HCT116 (cell line): Measurements from ENCODE around the gene PEAK1. TPM values are rescaled to one million over a fixed set of nuclear protein-coding genes. Genes with fewer than 3 reads are reported as not detected.

ENCODE experiments used
- ATAC-seq: fragments of 200-7000 bp; cut with Tn5 transposase; 2 replicates; pipeline ENCODE4 v1.9.1; 2020; ENCODE audit warnings: mild to moderate bottlenecking, moderate library complexity
- BruUV-seq: library from RNA; stranded (reverse); fragments of 400-500 nt; replicated peaks from 2 replicates; lab custom pipeline; 2021; lab: Mats Ljungman, UMichigan
- CTCF ChIA-PET: fragments of 300-600 bp; sonication (Branson Sonifier 250); formaldehyde crosslinking; loops from one replicate; lab custom pipeline; 2021; ENCODE audit warnings: antibody characterized with exemption; lab: Charles Lee
- POLR2A ChIA-PET: fragments of 300-600, 350-600 bp; sonication (Branson Sonifier 250); formaldehyde crosslinking; loops from one replicate; lab custom pipeline; 2021; ENCODE audit warnings: antibody characterized with exemption; lab: Charles Lee
- RAD21 ChIA-PET, 2 experiments: fragments of 300-600 bp; sonication (Branson Sonifier 250); formaldehyde crosslinking; loops; one replicate each; lab custom pipeline; 2023; ENCODE audit warnings: low total read pairs in 2 of 2; ENCODE audit not compliant: uncharacterized antibody in 2 of 2, unreplicated experiment in 2 of 2, low non-redundant PET in 1 of 2; lab: Charles Lee
- DNase-seq: peaks from one replicate; pipeline ENCODE4 v3.0.0-alpha.2; 2010; ENCODE audit warnings: low read depth, low spot score
- H2AFZ ChIP-seq: fragments of 200-600 bp; shearing (Covaris generic), sonication (generic); 2 replicates; pipeline ENCODE4 v1.6.1; 2017; ENCODE audit warnings: low read depth, mixed run types, mixed read lengths, antibody characterized with exemption, low read length; ENCODE audit not compliant: poor library complexity, severe bottlenecking
- H3K27ac ChIP-seq: 2 replicates; pipeline ENCODE4 v1.5.1; 2012; ENCODE audit warnings: low read depth, low read length
- H3K27me3 ChIP-seq: fragments of 200-600 bp; sonication (generic); 2 replicates; pipeline ENCODE4 v1.6.1; 2016; ENCODE audit warnings: mixed run types, low read length, mixed read lengths; ENCODE audit not compliant: insufficient read depth
- H3K36me3 ChIP-seq, 2 experiments: fragments of 200-500 bp in 1 of 2; fragments of 200-600 bp in 1 of 2; sonication (Bioruptor generic) in 1 of 2; sonication (generic) in 1 of 2; 2 replicates each; pipeline versions ENCODE4 v1.5.1 to v1.6.1; 2014 to 2016; ENCODE audit warnings: low read length in 2 of 2, inconsistent platforms in 1 of 2, mixed read lengths in 1 of 2, mixed run types in 1 of 2; ENCODE audit not compliant: insufficient read depth in 2 of 2, control insufficient read depth in 1 of 2
- H3K4me1 ChIP-seq, 2 experiments: fragments of 200-600 bp in 1 of 2; sonication (generic) in 1 of 2; 2 replicates each; pipeline versions ENCODE4 v1.5.1 to v1.6.1; 2012 to 2017; ENCODE audit warnings: low read length in 2 of 2, inconsistent platforms in 1 of 2, mild to moderate bottlenecking in 1 of 2, mixed read lengths in 1 of 2, mixed run types in 1 of 2, moderate library complexity in 1 of 2; ENCODE audit not compliant: insufficient read depth in 2 of 2, control insufficient read depth in 1 of 2
- H3K4me2 ChIP-seq: fragments of 200-600 bp; sonication (generic); 2 replicates; pipeline ENCODE4 v1.6.1; 2017; ENCODE audit warnings: mixed run types, low read length, mixed read lengths
- H3K4me3 ChIP-seq, 2 experiments: fragments of 200-600 bp in 1 of 2; sonication (generic) in 1 of 2; replicated peaks in 1 of 2; 2 replicates each; pipeline ENCODE4 v1.5.1; 2011 to 2016; ENCODE audit warnings: low read length in 2 of 2, control low read depth in 1 of 2, low read depth in 1 of 2, mild to moderate bottlenecking in 1 of 2, mixed read lengths in 1 of 2, mixed run types in 1 of 2
- H3K79me2 ChIP-seq: fragments of 200-600 bp; sonication (generic); 2 replicates; pipeline ENCODE4 v1.6.1; 2017; ENCODE audit warnings: mild to moderate bottlenecking, mixed run types, low read length, moderate library complexity, mixed read lengths; ENCODE audit not compliant: insufficient read depth
- H3K9ac ChIP-seq: fragments of 200-600 bp; sonication (generic); 2 replicates; pipeline ENCODE4 v1.6.1; 2016; ENCODE audit warnings: low read length, mixed read lengths
- H3K9me2 ChIP-seq: fragments of 200-600 bp; sonication (generic), shearing (Covaris generic); 2 replicates; pipeline ENCODE4 v1.6.1; 2017; ENCODE audit warnings: mixed run types, mild to moderate bottlenecking, moderate library complexity; ENCODE audit not compliant: insufficient read depth
- H3K9me3 ChIP-seq, 2 experiments: fragments of 200-500 bp in 1 of 2; fragments of 200-600 bp in 1 of 2; sonication (Bioruptor generic) in 1 of 2; sonication (generic) in 1 of 2; 2 replicates each; pipeline ENCODE4 v1.6.1; 2014 to 2017; ENCODE audit warnings: low read length in 2 of 2, mixed read lengths in 2 of 2, inconsistent platforms in 1 of 2, low read depth in 1 of 2, mild to moderate bottlenecking in 1 of 2, mixed run types in 1 of 2, moderate library complexity in 1 of 2; ENCODE audit not compliant: control insufficient read depth in 1 of 2, insufficient read depth in 1 of 2
- H4K20me1 ChIP-seq: fragments of 200-600 bp; sonication (generic), shearing (Covaris generic); 2 replicates; pipeline ENCODE4 v1.6.1; 2017; ENCODE audit warnings: mixed run types, mild to moderate bottlenecking, moderate library complexity; ENCODE audit not compliant: insufficient read depth
- CBX3 ChIP-seq: IDR thresholded peaks from 2 replicates; pipeline ENCODE4 v1.6.1; 2012; ENCODE audit warnings: low read depth
- CEBPB ChIP-seq: IDR thresholded peaks from 2 replicates; pipeline ENCODE4 v1.6.1; 2012; ENCODE audit warnings: low read depth
- CTCF ChIP-seq, 3 experiments: fragments of 200-600 bp in 1 of 3; sonication (generic) in 1 of 3; IDR thresholded peaks in 2 of 3; conservative IDR thresholded peaks in 1 of 3; 2 replicates each; pipeline ENCODE4 v1.5.1; 2012 to 2017; ENCODE audit warnings: low read depth in 2 of 3, low read length in 2 of 3, antibody characterized with exemption in 1 of 3, borderline replicate concordance in 1 of 3, control low read depth in 1 of 3, mild to moderate bottlenecking in 1 of 3, mixed read lengths in 1 of 3, mixed run types in 1 of 3, moderate library complexity in 1 of 3; ENCODE audit not compliant: insufficient read depth in 1 of 3
- ELF1 ChIP-seq: IDR thresholded peaks from 2 replicates; pipeline ENCODE4 v1.6.1; 2012; ENCODE audit warnings: low read depth, borderline replicate concordance
- EZH2phosphoT487 ChIP-seq: fragments of 200-600 bp; IDR thresholded peaks from 2 replicates; pipeline ENCODE4 v1.6.1; 2018; ENCODE audit warnings: antibody characterized with exemption, borderline replicate concordance
- JUND ChIP-seq: IDR thresholded peaks from 2 replicates; pipeline ENCODE4 v1.6.1; 2012
- POLR2A ChIP-seq: IDR thresholded peaks from 2 replicates; pipeline ENCODE4 v1.7.0; 2011; ENCODE audit warnings: borderline replicate concordance; ENCODE audit not compliant: insufficient read depth, insufficient read length; ENCODE audit errors: extremely low read depth
- POLR2AphosphoS5 ChIP-seq: IDR thresholded peaks from 2 replicates; pipeline ENCODE4 v1.6.1; 2011; ENCODE audit warnings: mild to moderate bottlenecking, low read depth, low read length, moderate library complexity
- RAD21 ChIP-seq: IDR thresholded peaks from 2 replicates; pipeline ENCODE4 v1.6.1; 2012; ENCODE audit warnings: low read depth, mild to moderate bottlenecking
- REST ChIP-seq: IDR thresholded peaks from 2 replicates; pipeline ENCODE4 v1.6.1; 2012; ENCODE audit warnings: low read depth
- TCF7L2 ChIP-seq: IDR thresholded peaks from 2 replicates; pipeline ENCODE4 v1.7.0; 2011; ENCODE audit warnings: borderline replicate concordance, inconsistent platforms; ENCODE audit not compliant: insufficient read depth, insufficient read length; ENCODE audit errors: extremely low read depth
- ZFX ChIP-seq: fragments of 450-650 bp; IDR thresholded peaks from 2 replicates; pipeline ENCODE4 v1.6.1; 2017
- intact Hi-C: fragments of 100-400 bp; cut with micrococcal nuclease; formaldehyde crosslinking; loops from 2 replicates; pipeline ENCODE4 v1.10.0; 2022
- total RNA-seq: library from RNA; stranded (reverse); gene quantifications from one replicate; pipeline ENCODE4 v1.2.1, GENCODE V29; 2021; ENCODE audit not compliant: unreplicated experiment

The PEAK1 gene
- total RNA-seq, 1 experiment from 2014 or later, result 23.4 TPM

GRCh38 chr15:77053709-77054108 lies 366.2 kb downstream of the PEAK1 start:
- no peak overlapping the region for H3K4me2 ChIP-seq
- H3K27ac ChIP-seq, result no peak overlapping the region
- CTCF ChIA-PET, result no interaction called here
- RAD21 ChIA-PET, result no interaction called here
- no peak for ATAC-seq
- no peaks in the 10 kb centered on the region for H3K9me3 ChIP-seq
- H3K27me3 ChIP-seq, result no peaks in the 10 kb centered on the region
- no peak overlapping the region for H3K4me3 ChIP-seq
- H2AFZ ChIP-seq, result no peak overlapping the region
- peaks cover 3% of the 10 kb centered on the region; the same call in 1 of the 2 replicates for H4K20me1 ChIP-seq
- H3K79me2 ChIP-seq, result peaks cover 22% of the 10 kb centered on the region; the same call in 1 of the 2 replicates
- TF ChIP-seq CEBPB, result 0 out of 2 replicates have a peak, but pooled peaks have one; percentile 21
- TF ChIP-seq JUND, result no peak
- TF ChIP-seq TCF7L2, result no peak
- TF ChIP-seq CTCF (IDR thresholded peaks at IDR 0.05 in 2 of 3, conservative IDR thresholded peaks at IDR 0.05 in 1 of 3; ENCODE audit: borderline replicate concordance in 1 of 3, insufficient read depth in 1 of 3, low read depth in 2 of 3, low read length in 2 of 3), result no peak
- TF ChIP-seq, all 23 proteins: peak for 1
- no peaks in the 10 kb centered on the region for H3K9me2 ChIP-seq
- POLR2A ChIA-PET, result no interaction called here
- DNase-seq, result no peak
- H3K9ac ChIP-seq, result no peak overlapping the region
- intact Hi-C loops, result no loop called here
- H3K4me1 ChIP-seq, result peaks cover 0 to 15% of the 10 kb centered on the region in 2 experiments; a peak in 2 of 4 replicates
- no TSS peak for BruUV-seq
- H3K36me3 ChIP-seq, result peaks cover 4 to 14% of the 10 kb centered on the region in 2 experiments; a peak in 2 of 4 replicates

- Histone ChIP-seq H3K4me3 (no peak overlapping the region), H3K27me3 (no peaks in the 10 kb centered on the region), H3K9me3 (no peaks in the 10 kb centered on the region), H3K27ac (no peak overlapping the region), H2AFZ (no peak overlapping the region), H4K20me1 (no peaks in the 10 kb centered on the region), H3K4me2 (0 out of 2 replicates have a peak overlapping the region, but pooled peaks have one; percentile 18), H3K9me2 (no peaks in the 10 kb centered on the region), H3K36me3 (peaks cover 6 to 14% of the 10 kb centered on the region in 2 experiments; a peak in 2 of 4 replicates), H3K79me2 (peaks cover 12% of the 10 kb centered on the region; the same call in 1 of the 2 replicates), H3K9ac (no peak overlapping the region), H3K4me1 (peaks cover 0 to 15% of the 10 kb centered on the region in 2 experiments; a peak in 2 of 4 replicates)
- no TSS peak for BruUV-seq
- RAD21 ChIA-PET, result no interaction called here
- CTCF ChIA-PET, result interaction anchor here (1.0 kb wide), 1 partner anchor 19 kb away, joined by 3 read pairs; no protein-coding TSS in a partner anchor
- no peak for ATAC-seq
- intact Hi-C loops, result no loop called here
- DNase-seq, result no peak
- POLR2A ChIA-PET, result no interaction called here
- TF ChIP-seq RAD21 (no peak), ZFX (no peak), TCF7L2 (no peak), POLR2AphosphoS5 (no peak), EZH2phosphoT487 (no peak), REST (no peak), CTCF (IDR thresholded peaks at IDR 0.05 in 2 of 3, conservative IDR thresholded peaks at IDR 0.05 in 1 of 3; ENCODE audit: borderline replicate concordance in 1 of 3, insufficient read depth in 1 of 3, low read depth in 2 of 3, low read length in 2 of 3) (no peak), ELF1 (no peak), CBX3 (no peak), JUND (no peak), POLR2A (no peak)
These were observed 367.3 kb downstream of the PEAK1 start for GRCh38 chr15:77052556-77052955.
